GM12873 (cell line): ENCODE results near the gene CAMK1D.

Experiments
- CTCF ChIP-seq: IDR thresholded peaks from 2 replicates; pipeline ENCODE4 v1.5.1; 2012; ENCODE audit warnings: low read depth, mild to moderate bottlenecking, moderate library complexity, low read length, control low read depth; ENCODE audit not compliant: insufficient read depth; ENCODE audit errors: missing control alignments

Gene CAMK1D

DNA sequence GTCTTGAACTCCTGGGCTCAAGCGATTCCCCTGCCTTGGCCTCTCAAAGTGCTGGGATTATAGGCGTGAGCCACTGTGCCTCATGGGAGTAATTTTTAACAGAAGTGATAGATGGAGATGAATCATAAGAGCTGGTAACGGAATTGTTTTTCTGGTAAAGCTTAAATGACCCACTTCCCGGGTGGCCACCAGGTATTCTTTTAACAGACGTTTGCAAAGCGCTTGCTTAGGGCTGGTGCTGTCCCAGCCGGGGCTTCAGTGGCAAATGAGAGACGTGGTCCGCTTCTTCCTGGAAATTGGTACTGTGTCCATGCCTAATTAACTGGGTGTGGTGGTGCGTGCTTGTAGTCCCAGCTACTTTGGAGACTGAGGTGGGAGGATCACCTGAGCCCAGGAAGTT is 23.5 kb downstream of the CAMK1D start:
- TF ChIP-seq CTCF = no peak

- TF ChIP-seq CTCF = no peak
Measured at GRCh38 chr10:12375076-12375504, 25.7 kb downstream of the CAMK1D start.

GRCh38 chr10:12376211-12376610 is 26.9 kb downstream of the CAMK1D start:
- TF ChIP-seq CTCF = no peak

GRCh38 chr10:12377658-12378290 is 28.4 kb downstream of the CAMK1D start:
- TF ChIP-seq CTCF = no peak

DNA sequence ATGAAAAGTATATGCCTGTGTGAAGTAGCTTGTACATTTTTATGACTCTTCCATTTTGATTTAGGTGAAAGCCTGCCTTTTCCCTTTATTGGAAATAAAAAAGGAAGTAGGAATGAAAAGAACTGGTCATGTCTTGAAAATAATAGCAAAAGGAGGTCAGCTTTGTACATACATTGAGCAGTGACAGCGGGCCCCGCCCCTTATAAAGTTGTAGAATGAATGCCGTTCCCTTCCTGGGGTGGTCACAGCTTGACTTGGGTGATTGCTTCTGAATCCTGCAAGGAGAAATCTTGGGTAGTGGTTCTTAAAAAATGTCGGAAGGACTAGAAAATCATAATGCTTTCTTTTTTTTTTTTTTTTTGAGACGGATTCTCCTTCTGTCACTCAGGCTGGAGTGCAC is 31.7 kb downstream of the CAMK1D start:
- TF ChIP-seq CTCF = no peak

DNA sequence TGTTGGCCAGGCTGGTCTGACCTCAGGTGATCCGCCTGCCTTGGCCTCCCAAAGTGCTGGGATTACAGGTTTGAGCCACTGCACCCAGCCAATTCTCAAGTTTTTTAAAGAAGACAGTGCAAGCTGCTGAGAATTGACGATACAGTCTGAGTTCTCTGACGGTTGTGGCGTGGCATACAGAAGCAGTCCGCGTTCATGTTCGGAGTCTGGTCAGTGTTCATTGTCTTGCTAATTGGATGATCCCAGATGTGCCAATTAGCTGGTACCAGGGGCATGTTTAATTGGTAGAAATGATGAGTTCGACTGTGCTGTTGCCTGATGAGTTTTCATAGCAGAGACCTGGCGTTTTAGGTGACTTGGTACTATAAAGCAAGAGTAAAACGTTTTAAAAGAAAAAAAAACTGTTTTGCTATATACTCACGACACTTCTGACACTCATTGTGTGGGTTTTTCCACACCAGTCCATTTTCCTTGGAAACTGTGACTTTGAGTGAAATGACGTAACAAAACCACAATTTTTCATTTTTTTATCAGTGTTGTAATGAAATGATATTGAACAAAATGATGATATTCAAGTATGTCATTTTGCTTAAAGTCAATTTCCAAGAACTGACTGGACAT is 32.3 kb downstream of the CAMK1D start:
- TF ChIP-seq CTCF = no peak

- no peak for TF ChIP-seq CTCF
Measured at GRCh38 chr10:12382157-12382548, 32.8 kb downstream of the CAMK1D start.
